Left lung (tissue), 10 donors: ENCODE data around the gene WRNIP1. TPM values are rescaled to one million over a fixed set of nuclear protein-coding genes. Genes with fewer than 3 reads are reported as not detected.

Experiments
- ATAC-seq: fragments of 200-7000 bp; cut with Tn5 transposase; one replicate; pipeline ENCODE4 v1.9.1; 2020; ENCODE audit warnings: moderate library complexity
- DNase-seq, 4 donors: peaks; one replicate each; pipeline ENCODE4 v3.0.0-alpha.2; 2013 to 2020
- H3K27ac ChIP-seq, 2 donors: fragments of 200-600 bp; sonication (generic) in 1 of 2; one replicate each; pipeline versions ENCODE4 v1.5.0 to v1.8.0; 2020 to 2021
- H3K27me3 ChIP-seq, 2 donors: fragments of 200-600 bp; sonication (generic) in 1 of 2; one replicate each; pipeline versions ENCODE4 v1.5.0 to v1.8.0; 2020 to 2021
- H3K36me3 ChIP-seq, 2 donors: fragments of 200-600 bp; sonication (generic) in 1 of 2; one replicate each; pipeline versions ENCODE4 v1.5.0 to v1.8.0; 2020 to 2021
- H3K4me1 ChIP-seq, 2 donors: fragments of 200-600 bp; one replicate each; pipeline ENCODE4 v1.8.0; 2021
- H3K4me3 ChIP-seq, 2 donors: fragments of 200-600 bp; sonication (generic) in 1 of 2; one replicate each; pipeline versions ENCODE4 v1.5.0 to v1.8.0; 2020 to 2021; ENCODE audit warnings: mild to moderate bottlenecking in 1 of 2
- H3K9me3 ChIP-seq, 2 donors: fragments of 200-600 bp; sonication (generic) in 1 of 2; one replicate each; pipeline versions ENCODE4 v1.5.0 to v1.8.0; 2020 to 2021
- CTCF ChIP-seq, 2 donors: fragments of 200-600 bp; sonication (generic) in 1 of 2; IDR thresholded peaks; one replicate each; pipeline versions ENCODE4 v1.5.0 to v1.8.0; 2021; ENCODE audit warnings: antibody characterized with exemption in 2 of 2
- intact Hi-C, 2 donors: fragments of 100-400 bp; cut with DNase I; formaldehyde crosslinking; loops; one replicate each; pipeline versions ENCODE4 v1.11.2 to v1.14.2; 2022
- polyA plus RNA-seq, 6 donors: library from polyadenylated mRNA; unstranded; fragments of 120-200 nt; gene quantifications; one replicate each; pipeline ENCODE4 v1.2.1, GENCODE V29; 2013; ENCODE audit not compliant: insufficient read length in 6 of 6
- total RNA-seq, 2 donors: library from RNA; stranded (reverse); fragmentation: NEBNext Ultra II Directional; extraction: Animal tissue kit (Norgen Biotek cat#: 25700); gene quantifications; one replicate each; pipeline ENCODE4 v1.2.1, GENCODE V29; 2021
- donor health status: DM: no; HTN: yes; CAD: no.
- donor health status: DM: no; HTN: no; CAD: no.

WRNIP1 gene
- total and polyA plus RNA-seq, 8 donors = 34.9 to 51.6 (median 49.0) TPM

GRCh38 chr6:2795162-2795561 is 30.0 kb downstream of the WRNIP1 start:
- no peaks in the 10 kb centered on the region for H3K27me3 ChIP-seq
- H3K9me3 ChIP-seq = no peaks in the 10 kb centered on the region
- intact Hi-C loops = loop anchor here in 1 of 2 donors (5.0 kb wide), 1 partner anchor 47 kb away; the partner anchor contains the start of gene SERPINB1
- H3K4me1 ChIP-seq = peaks cover 6 to 86% of the 10 kb centered on the region in 2 donors
- ATAC-seq (no peak), DNase-seq (no peak)
- no peaks in the 10 kb centered on the region for H3K36me3 ChIP-seq
- no peak overlapping the region for H3K4me3 ChIP-seq
- peak overlapping the region in 1 of 2 donors; percentile 89 for H3K27ac ChIP-seq
- TF ChIP-seq CTCF (IDR thresholded peaks at IDR 0.05) = no peak

- Histone ChIP-seq H3K9me3 (no peaks in the 10 kb centered on the region), H3K36me3 (no peaks in the 10 kb centered on the region), H3K4me1 (peaks cover under 1 to 84% of the 10 kb centered on the region in 2 donors), H3K4me3 (no peak overlapping the region), H3K27ac (peak overlapping the region in 1 of 2 donors; percentile 89), H3K27me3 (no peaks in the 10 kb centered on the region)
- no peak for ATAC-seq
- intact Hi-C loops = loop anchor here in 1 of 2 donors (5.0 kb wide), 1 partner anchor 46 kb away; the partner anchor contains the start of gene SERPINB1
- peak in 1 of 4 donors; percentile 78 for DNase-seq
- no peak for TF ChIP-seq CTCF (IDR thresholded peaks at IDR 0.05)
Measured at GRCh38 chr6:2795956-2796355, 30.8 kb downstream of the WRNIP1 start.

- no peak for ATAC-seq
- H3K27ac ChIP-seq = peak overlapping the region in 1 of 2 donors; percentile 89
Measured at GRCh38 chr6:2796861-2797260, 31.7 kb downstream of the WRNIP1 start.

GRCh38 chr6:2797564-2798031 is 32.4 kb downstream of the WRNIP1 start:
- Histone ChIP-seq H3K4me3 (no peak overlapping the region), H3K4me1 (peaks cover 0 to 70% of the 10 kb centered on the region in 2 donors), H3K9me3 (no peaks in the 10 kb centered on the region), H3K27ac (peak overlapping the region in 1 of 2 donors; percentile 89), H3K27me3 (no peaks in the 10 kb centered on the region), H3K36me3 (no peaks in the 10 kb centered on the region)
- intact Hi-C loops = loop anchor here in 1 of 2 donors (5.0 kb wide), 1 partner anchor 45 kb away; the partner anchor contains the start of gene SERPINB1
- no peak for TF ChIP-seq CTCF (IDR thresholded peaks at IDR 0.05)
- ATAC-seq (peak; percentile 73), DNase-seq (no peak)

More at GRCh38 chr6:2796861-2797260, 31.7 kb downstream of the WRNIP1 start:
- no peaks in the 10 kb centered on the region for H3K36me3 ChIP-seq
- intact Hi-C loops = loop anchor here in 1 of 2 donors (5.0 kb wide), 1 partner anchor 45 kb away; the partner anchor contains the start of gene SERPINB1
- no peak for DNase-seq
- H3K4me1 ChIP-seq = peaks cover 0 to 78% of the 10 kb centered on the region in 2 donors
- H3K4me3 ChIP-seq = no peak overlapping the region
- H3K27me3 ChIP-seq = no peaks in the 10 kb centered on the region
- no peak for TF ChIP-seq CTCF (IDR thresholded peaks at IDR 0.05)
- H3K9me3 ChIP-seq = no peaks in the 10 kb centered on the region

GRCh38 chr6:2798586-2799134 is 33.5 kb downstream of the WRNIP1 start:
- peak overlapping the region in 1 of 2 donors; percentile 10 for H3K27ac ChIP-seq
- DNase-seq (no peak), ATAC-seq (no peak)
- H3K27me3 ChIP-seq = no peaks in the 10 kb centered on the region
- no peaks in the 10 kb centered on the region for H3K36me3 ChIP-seq
- peaks cover 0 to 60% of the 10 kb centered on the region in 2 donors for H3K4me1 ChIP-seq
- no peak overlapping the region for H3K4me3 ChIP-seq
- H3K9me3 ChIP-seq = no peaks in the 10 kb centered on the region
- intact Hi-C loops = loop anchor here in 1 of 2 donors (5.0 kb wide), 1 partner anchor 44 kb away; the partner anchor contains the start of gene SERPINB1
- TF ChIP-seq CTCF (IDR thresholded peaks at IDR 0.05) = no peak
